ENCODE data around the gene TCERG1L.

The TCERG1L gene

GRCh38 chr10:131132681-131133080 is 178.8 kb downstream of the TCERG1L start:
- Histone ChIP-seq H3K9me3 (ENCODE audit: control insufficient read depth in 1 of 2, low read length in 2 of 2) (no peaks in the 10 kb centered on the region), H3K36me3 (ENCODE audit: control insufficient read depth in 1 of 2, insufficient read depth in 2 of 2, low read length in 2 of 2) (no peaks in the 10 kb centered on the region), H3K4me3 (ENCODE audit: low read depth in 1 of 2, low read length in 2 of 2) (no peak overlapping the region), H3K27me3 (ENCODE audit: low read depth, low read length) (no peaks in the 10 kb centered on the region), H3K27ac (ENCODE audit: low read length) (no peak overlapping the region), H3K4me1 (ENCODE audit: control insufficient read depth in 1 of 2, insufficient read depth in 2 of 2, low read length in 2 of 2) (no peaks in the 10 kb centered on the region)

GRCh38 chr10:131131726-131132591 is 179.6 kb downstream of the TCERG1L start:
- Histone ChIP-seq H3K4me3 (ENCODE audit: low read depth in 1 of 2, low read length in 2 of 2) (no peak overlapping the region), H3K27me3 (ENCODE audit: low read depth, low read length) (no peaks in the 10 kb centered on the region), H3K27ac (ENCODE audit: low read length) (no peak overlapping the region), H3K4me1 (ENCODE audit: control insufficient read depth in 1 of 2, insufficient read depth in 2 of 2, low read length in 2 of 2) (no peaks in the 10 kb centered on the region), H3K36me3 (ENCODE audit: control insufficient read depth in 1 of 2, insufficient read depth in 2 of 2, low read length in 2 of 2) (no peaks in the 10 kb centered on the region), H3K9me3 (ENCODE audit: control insufficient read depth in 1 of 2, low read length in 2 of 2) (no peaks in the 10 kb centered on the region)

GRCh38 chr10:131130025-131130424 is 181.5 kb downstream of the TCERG1L start:
- Histone ChIP-seq H3K27ac (ENCODE audit: low read length) (no peak overlapping the region), H3K27me3 (ENCODE audit: low read depth, low read length) (no peaks in the 10 kb centered on the region), H3K4me3 (ENCODE audit: low read depth in 1 of 2, low read length in 2 of 2) (no peak overlapping the region), H3K36me3 (ENCODE audit: control insufficient read depth in 1 of 2, insufficient read depth in 2 of 2, low read length in 2 of 2) (no peaks in the 10 kb centered on the region), H3K4me1 (ENCODE audit: control insufficient read depth in 1 of 2, insufficient read depth in 2 of 2, low read length in 2 of 2) (no peaks in the 10 kb centered on the region), H3K9me3 (ENCODE audit: control insufficient read depth in 1 of 2, low read length in 2 of 2) (no peaks in the 10 kb centered on the region)

- Histone ChIP-seq H3K27ac (ENCODE audit: low read length) (no peak overlapping the region), H3K27me3 (ENCODE audit: low read depth, low read length) (no peaks in the 10 kb centered on the region), H3K36me3 (ENCODE audit: control insufficient read depth in 1 of 2, insufficient read depth in 2 of 2, low read length in 2 of 2) (no peaks in the 10 kb centered on the region), H3K4me1 (ENCODE audit: control insufficient read depth in 1 of 2, insufficient read depth in 2 of 2, low read length in 2 of 2) (no peaks in the 10 kb centered on the region), H3K9me3 (ENCODE audit: control insufficient read depth in 1 of 2, low read length in 2 of 2) (no peaks in the 10 kb centered on the region), H3K4me3 (ENCODE audit: low read depth in 1 of 2, low read length in 2 of 2) (no peak overlapping the region)
Measured at GRCh38 chr10:131129544-131129943, 182.0 kb downstream of the TCERG1L start.

GRCh38 chr10:131128731-131129130 is 182.8 kb downstream of the TCERG1L start:
- H3K4me1 ChIP-seq (ENCODE audit: control insufficient read depth in 1 of 2, insufficient read depth in 2 of 2, low read length in 2 of 2), result no peaks in the 10 kb centered on the region
- no peaks in the 10 kb centered on the region for H3K9me3 ChIP-seq (ENCODE audit: control insufficient read depth in 1 of 2, low read length in 2 of 2)
- no peaks in the 10 kb centered on the region for H3K27me3 ChIP-seq (ENCODE audit: low read depth, low read length)
- H3K27ac ChIP-seq (ENCODE audit: low read length), result no peak overlapping the region
- H3K4me3 ChIP-seq (ENCODE audit: low read depth in 1 of 2, low read length in 2 of 2), result no peak overlapping the region
- no peaks in the 10 kb centered on the region for H3K36me3 ChIP-seq (ENCODE audit: control insufficient read depth in 1 of 2, insufficient read depth in 2 of 2, low read length in 2 of 2)

GRCh38 chr10:131127610-131128009 is 183.9 kb downstream of the TCERG1L start:
- H3K27ac ChIP-seq (ENCODE audit: low read length), result no peak overlapping the region
- H3K36me3 ChIP-seq (ENCODE audit: control insufficient read depth in 1 of 2, insufficient read depth in 2 of 2, low read length in 2 of 2), result no peaks in the 10 kb centered on the region
- H3K9me3 ChIP-seq (ENCODE audit: control insufficient read depth in 1 of 2, low read length in 2 of 2), result no peaks in the 10 kb centered on the region
- no peaks in the 10 kb centered on the region for H3K27me3 ChIP-seq (ENCODE audit: low read depth, low read length)
- H3K4me1 ChIP-seq (ENCODE audit: control insufficient read depth in 1 of 2, insufficient read depth in 2 of 2, low read length in 2 of 2), result no peaks in the 10 kb centered on the region
- H3K4me3 ChIP-seq (ENCODE audit: low read depth in 1 of 2, low read length in 2 of 2), result no peak overlapping the region

GRCh38 chr10:131127138-131127589 is 184.4 kb downstream of the TCERG1L start:
- Histone ChIP-seq H3K4me1 (ENCODE audit: control insufficient read depth in 1 of 2, insufficient read depth in 2 of 2, low read length in 2 of 2) (no peaks in the 10 kb centered on the region), H3K9me3 (ENCODE audit: control insufficient read depth in 1 of 2, low read length in 2 of 2) (peaks cover 0 to 4% of the 10 kb centered on the region in 2 donors), H3K36me3 (ENCODE audit: control insufficient read depth in 1 of 2, insufficient read depth in 2 of 2, low read length in 2 of 2) (no peaks in the 10 kb centered on the region), H3K4me3 (ENCODE audit: low read depth in 1 of 2, low read length in 2 of 2) (no peak overlapping the region), H3K27me3 (ENCODE audit: low read depth, low read length) (no peaks in the 10 kb centered on the region), H3K27ac (ENCODE audit: low read length) (no peak overlapping the region)

GRCh38 chr10:131126321-131127137 is 185.0 kb downstream of the TCERG1L start:
- H3K36me3 ChIP-seq (ENCODE audit: control insufficient read depth in 1 of 2, insufficient read depth in 2 of 2, low read length in 2 of 2), result no peaks in the 10 kb centered on the region

GRCh38 chr10:131125511-131126225 is 185.9 kb downstream of the TCERG1L start:
- no peaks in the 10 kb centered on the region for H3K36me3 ChIP-seq (ENCODE audit: control insufficient read depth in 1 of 2, insufficient read depth in 2 of 2, low read length in 2 of 2)
- H3K27me3 ChIP-seq (ENCODE audit: low read depth, low read length), result no peaks in the 10 kb centered on the region
- H3K9me3 ChIP-seq (ENCODE audit: control insufficient read depth in 1 of 2, low read length in 2 of 2), result peaks cover 0 to 5% of the 10 kb centered on the region in 2 donors
- H3K4me3 ChIP-seq (ENCODE audit: low read depth in 1 of 2, low read length in 2 of 2), result no peak overlapping the region
- no peaks in the 10 kb centered on the region for H3K4me1 ChIP-seq (ENCODE audit: control insufficient read depth in 1 of 2, insufficient read depth in 2 of 2, low read length in 2 of 2)
- no peak overlapping the region for H3K27ac ChIP-seq (ENCODE audit: low read length)

More at GRCh38 chr10:131126321-131127137, 185.0 kb downstream of the TCERG1L start:
- H3K4me3 ChIP-seq (ENCODE audit: low read depth in 1 of 2, low read length in 2 of 2), result no peak overlapping the region
- no peaks in the 10 kb centered on the region for H3K4me1 ChIP-seq (ENCODE audit: control insufficient read depth in 1 of 2, insufficient read depth in 2 of 2, low read length in 2 of 2)
- H3K9me3 ChIP-seq (ENCODE audit: control insufficient read depth in 1 of 2, low read length in 2 of 2), result peaks cover 0 to 5% of the 10 kb centered on the region in 2 donors
- no peaks in the 10 kb centered on the region for H3K27me3 ChIP-seq (ENCODE audit: low read depth, low read length)
- no peak overlapping the region for H3K27ac ChIP-seq (ENCODE audit: low read length)

- Histone ChIP-seq H3K9me3 (ENCODE audit: control insufficient read depth in 1 of 2, low read length in 2 of 2) (peaks cover 0 to 5% of the 10 kb centered on the region in 2 donors), H3K36me3 (ENCODE audit: control insufficient read depth in 1 of 2, insufficient read depth in 2 of 2, low read length in 2 of 2) (no peaks in the 10 kb centered on the region), H3K27ac (ENCODE audit: low read length) (no peak overlapping the region)
Measured at GRCh38 chr10:131124945-131125344, 186.6 kb downstream of the TCERG1L start.

GRCh38 chr10:131123496-131123895 is 188.0 kb downstream of the TCERG1L start:
- Histone ChIP-seq H3K36me3 (ENCODE audit: control insufficient read depth in 1 of 2, insufficient read depth in 2 of 2, low read length in 2 of 2) (no peaks in the 10 kb centered on the region), H3K9me3 (ENCODE audit: control insufficient read depth in 1 of 2, low read length in 2 of 2) (peaks cover 0 to 5% of the 10 kb centered on the region in 2 donors), H3K27me3 (ENCODE audit: low read depth, low read length) (no peaks in the 10 kb centered on the region), H3K4me3 (ENCODE audit: low read depth in 1 of 2, low read length in 2 of 2) (no peak overlapping the region), H3K27ac (ENCODE audit: low read length) (no peak overlapping the region), H3K4me1 (ENCODE audit: control insufficient read depth in 1 of 2, insufficient read depth in 2 of 2, low read length in 2 of 2) (no peaks in the 10 kb centered on the region)

More at GRCh38 chr10:131124945-131125344, 186.6 kb downstream of the TCERG1L start:
- Histone ChIP-seq H3K4me3 (ENCODE audit: low read depth in 1 of 2, low read length in 2 of 2) (no peak overlapping the region), H3K4me1 (ENCODE audit: control insufficient read depth in 1 of 2, insufficient read depth in 2 of 2, low read length in 2 of 2) (no peaks in the 10 kb centered on the region), H3K27me3 (ENCODE audit: low read depth, low read length) (no peaks in the 10 kb centered on the region)
